ENCODE data around the gene RPL36A.

DNA sequence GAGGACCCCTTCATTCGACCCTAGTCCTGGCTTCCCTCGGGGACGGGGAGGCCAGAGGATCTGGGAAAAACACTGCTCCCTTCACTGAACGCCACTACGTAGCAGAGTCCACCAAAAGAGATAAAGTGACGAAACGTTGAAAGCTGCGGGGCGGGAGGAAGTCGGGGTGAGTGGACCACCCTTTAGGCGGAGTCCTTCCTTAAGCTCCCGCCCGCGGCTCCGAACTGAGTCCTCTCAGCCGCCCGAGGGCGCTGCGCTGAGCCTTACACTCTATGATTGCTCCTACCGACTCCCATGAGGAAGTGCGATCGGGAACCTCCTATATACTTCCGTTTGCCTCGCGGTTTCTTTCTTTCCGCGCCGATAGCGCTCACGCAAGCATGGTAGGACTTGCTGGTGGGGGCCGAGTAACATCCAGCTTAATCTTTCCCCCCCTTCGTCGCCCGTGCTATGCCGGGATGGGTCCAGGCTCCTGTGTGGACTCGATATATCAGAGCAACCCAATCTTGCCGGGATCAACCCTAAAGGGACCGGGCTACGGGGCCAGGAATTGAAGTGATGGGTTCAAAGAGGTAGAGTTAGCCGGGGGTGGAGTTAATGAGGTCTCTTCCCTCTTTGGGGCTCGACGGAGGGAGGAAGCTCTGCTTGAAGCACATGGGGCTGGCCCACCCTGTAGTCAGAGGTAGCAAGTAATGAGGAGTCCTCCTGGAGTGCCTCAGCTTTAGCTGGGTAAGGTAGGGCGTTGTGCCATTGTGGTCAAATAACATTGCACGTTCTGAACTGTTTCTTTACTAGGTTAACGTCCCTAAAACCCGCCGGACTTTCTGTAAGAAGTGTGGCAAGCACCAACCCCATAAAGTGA is at the start of gene RPL36A:
- peak; percentile 91 for TF ChIP-seq POLR2A (IDR thresholded peaks at IDR 0.05; ENCODE audit: extremely low read depth, insufficient read length)
- TF ChIP-seq, protein P1, sequence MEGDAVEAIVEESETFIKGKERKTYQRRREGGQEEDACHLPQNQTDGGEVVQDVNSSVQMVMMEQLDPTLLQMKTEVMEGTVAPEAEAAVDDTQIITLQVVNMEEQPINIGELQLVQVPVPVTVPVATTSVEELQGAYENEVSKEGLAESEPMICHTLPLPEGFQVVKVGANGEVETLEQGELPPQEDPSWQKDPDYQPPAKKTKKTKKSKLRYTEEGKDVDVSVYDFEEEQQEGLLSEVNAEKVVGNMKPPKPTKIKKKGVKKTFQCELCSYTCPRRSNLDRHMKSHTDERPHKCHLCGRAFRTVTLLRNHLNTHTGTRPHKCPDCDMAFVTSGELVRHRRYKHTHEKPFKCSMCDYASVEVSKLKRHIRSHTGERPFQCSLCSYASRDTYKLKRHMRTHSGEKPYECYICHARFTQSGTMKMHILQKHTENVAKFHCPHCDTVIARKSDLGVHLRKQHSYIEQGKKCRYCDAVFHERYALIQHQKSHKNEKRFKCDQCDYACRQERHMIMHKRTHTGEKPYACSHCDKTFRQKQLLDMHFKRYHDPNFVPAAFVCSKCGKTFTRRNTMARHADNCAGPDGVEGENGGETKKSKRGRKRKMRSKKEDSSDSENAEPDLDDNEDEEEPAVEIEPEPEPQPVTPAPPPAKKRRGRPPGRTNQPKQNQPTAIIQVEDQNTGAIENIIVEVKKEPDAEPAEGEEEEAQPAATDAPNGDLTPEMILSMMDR (IDR thresholded peaks at IDR 0.05; ENCODE audit: low read depth, low read length) = peak; percentile 58

Data from NB4 (cell line).